Stimulated activated CD4-positive, alpha-beta T cell treated with anti-CD3 and anti-CD28 coated beads, Interleukin-12 subunit alpha, Interleukin-12 subunit beta, amount 100 ng/mL, for 24 hours (primary cell): Measurements from ENCODE around the gene VAX1.

ENCODE experiments used
- DNase-seq, 2 experiments: peaks; one replicate each; pipeline ENCODE4 v3.0.0-alpha.2; 2020; ENCODE audit warnings: low read depth in 2 of 2

VAX1 gene

DNA sequence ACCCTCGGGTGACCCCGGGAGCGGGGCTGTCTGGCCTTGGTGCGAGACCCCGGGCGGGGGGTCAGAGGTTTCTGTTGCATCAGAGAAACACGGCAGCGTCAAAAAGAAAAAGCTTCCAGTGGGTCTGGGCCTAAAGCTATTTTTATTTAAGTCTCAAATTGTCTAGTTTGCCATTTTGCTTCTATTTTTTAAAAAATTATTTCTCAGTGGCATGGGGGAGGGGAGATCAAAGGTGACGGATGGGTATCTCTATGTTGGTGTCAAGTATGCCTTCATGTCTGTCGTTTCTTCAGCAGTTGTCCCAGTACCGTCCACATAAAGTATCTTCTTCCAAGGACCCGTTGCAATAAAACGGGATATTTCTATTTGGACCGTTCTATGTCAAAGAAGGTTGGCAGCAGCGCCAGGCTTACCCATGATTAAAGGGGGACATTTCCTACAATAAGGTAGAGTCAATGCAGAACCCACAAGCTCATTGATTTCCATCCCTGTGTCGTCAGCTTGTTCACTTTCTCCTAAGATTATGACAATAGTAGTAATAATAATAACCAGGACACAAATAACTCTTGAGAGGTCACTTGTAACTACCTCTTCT is 26.0 kb upstream of the VAX1 start:
- no peak for DNase-seq

GRCh38 chr10:117163061-117163953 is 25.2 kb upstream of the VAX1 start:
- DNase-seq: no peak

- DNase-seq: no peak
Observed at GRCh38 chr10:117162093-117163060, 24.3 kb upstream of the VAX1 start.

DNA sequence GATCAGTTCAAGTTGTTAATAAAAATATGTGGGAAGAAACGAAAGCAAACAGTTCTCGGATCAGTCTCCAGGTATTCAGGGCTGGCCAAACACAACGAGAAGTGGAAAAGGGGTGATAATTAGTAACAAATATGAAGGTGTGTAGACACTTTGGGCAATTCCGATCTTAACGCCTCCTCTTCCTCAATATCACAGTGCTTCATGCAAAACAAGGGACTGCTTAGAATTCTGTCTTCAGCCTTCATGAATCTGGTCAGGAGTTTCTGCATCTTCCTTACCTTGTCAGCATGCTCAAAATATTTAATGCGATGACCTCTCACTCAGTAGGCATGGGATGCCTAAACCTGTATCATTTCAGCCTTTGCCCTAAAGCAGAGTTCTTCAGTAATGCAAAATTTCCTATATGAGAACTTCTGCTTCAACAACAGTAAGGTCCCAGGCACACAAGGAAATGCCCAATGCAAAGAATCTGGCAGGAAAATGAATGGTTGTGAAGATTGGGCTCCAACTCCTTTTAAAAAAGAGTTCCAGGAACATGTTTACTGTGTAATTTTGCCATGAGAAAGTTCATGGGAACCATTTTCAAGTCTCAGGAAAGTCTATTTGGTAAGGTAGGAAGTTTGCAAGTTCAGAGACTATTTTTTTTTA is 23.4 kb upstream of the VAX1 start:
- DNase-seq: no peak

DNA sequence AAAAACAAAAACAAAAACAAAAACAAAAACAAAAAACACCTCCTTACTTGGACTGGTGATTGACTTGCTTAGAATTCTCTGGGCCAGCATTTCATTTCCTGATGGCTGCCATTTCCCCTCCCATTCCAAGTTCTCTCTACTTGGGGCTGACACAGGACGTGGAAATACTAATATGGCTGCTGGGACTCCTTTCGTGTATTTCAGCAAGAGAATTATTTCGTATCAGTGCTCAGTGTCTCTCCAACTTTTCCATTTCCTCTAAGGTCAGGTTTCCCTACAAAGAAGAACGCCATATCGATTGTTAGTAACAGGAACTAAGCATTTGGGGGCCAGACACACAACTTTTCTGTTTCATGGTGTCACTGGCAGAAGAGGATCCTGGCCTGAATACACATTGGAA is 22.5 kb upstream of the VAX1 start:
- DNase-seq: no peak

GRCh38 chr10:117159390-117159789 is 21.3 kb upstream of the VAX1 start:
- no peak for DNase-seq

GRCh38 chr10:117158297-117158696 is 20.2 kb upstream of the VAX1 start:
- no peak for DNase-seq

DNA sequence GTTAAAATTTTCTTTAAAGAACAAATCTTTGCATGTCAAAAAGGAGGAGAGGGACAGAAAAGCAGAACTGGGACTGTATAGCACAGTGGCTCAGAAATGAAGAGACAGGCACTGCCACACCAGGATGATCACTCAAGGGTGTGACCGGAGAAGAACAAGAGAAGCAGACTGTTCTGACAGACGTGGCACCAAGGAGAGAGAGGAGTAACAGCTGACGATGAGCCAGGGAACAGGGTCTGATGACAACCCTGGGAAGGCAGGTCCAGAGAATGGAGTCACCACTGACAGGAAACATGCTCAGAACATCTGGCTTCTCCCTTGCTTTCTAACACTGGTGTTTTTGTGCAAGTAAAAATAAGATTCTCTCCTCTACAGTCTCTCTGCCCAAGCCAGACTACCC is 14.6 kb upstream of the VAX1 start:
- no peak for DNase-seq

DNA sequence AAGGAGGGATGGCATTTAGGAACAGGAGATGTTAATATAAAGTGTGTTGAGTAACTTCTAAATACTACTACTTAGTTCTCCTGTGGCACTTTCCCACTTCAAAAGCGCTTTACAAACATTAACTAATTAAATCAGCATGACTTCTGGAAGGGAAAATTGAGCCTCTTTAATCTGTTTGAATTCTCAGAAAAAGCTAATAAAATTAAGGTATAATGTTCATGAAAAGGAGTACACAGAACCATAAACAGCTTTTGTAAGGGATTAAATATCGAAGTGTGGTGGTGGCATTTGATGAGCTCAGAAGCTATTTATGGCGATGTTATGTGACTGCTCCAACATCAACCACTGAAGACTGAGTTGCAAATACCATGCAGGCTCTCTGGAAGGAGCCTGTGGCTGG is 10.2 kb upstream of the VAX1 start:
- DNase-seq: no peak

DNA sequence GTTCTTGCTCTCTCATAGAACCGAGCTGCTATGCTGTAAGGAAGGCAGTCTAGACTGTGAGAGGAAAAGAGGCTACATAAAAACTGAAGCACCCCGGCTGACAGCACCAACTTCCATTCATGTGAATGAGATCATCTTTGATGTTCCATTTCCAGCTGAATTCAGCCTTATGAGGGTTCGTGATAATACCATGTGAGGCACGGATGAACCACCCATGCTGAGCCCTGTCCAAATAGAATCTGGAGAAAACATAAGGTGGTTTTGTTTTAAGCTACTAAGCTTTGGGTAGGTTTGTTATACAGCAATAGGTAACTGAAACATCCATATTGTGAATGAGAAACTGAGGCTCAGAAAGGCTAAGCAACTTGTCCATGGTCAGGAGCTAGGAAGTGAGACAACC is 6.9 kb upstream of the VAX1 start:
- no peak for DNase-seq

DNA sequence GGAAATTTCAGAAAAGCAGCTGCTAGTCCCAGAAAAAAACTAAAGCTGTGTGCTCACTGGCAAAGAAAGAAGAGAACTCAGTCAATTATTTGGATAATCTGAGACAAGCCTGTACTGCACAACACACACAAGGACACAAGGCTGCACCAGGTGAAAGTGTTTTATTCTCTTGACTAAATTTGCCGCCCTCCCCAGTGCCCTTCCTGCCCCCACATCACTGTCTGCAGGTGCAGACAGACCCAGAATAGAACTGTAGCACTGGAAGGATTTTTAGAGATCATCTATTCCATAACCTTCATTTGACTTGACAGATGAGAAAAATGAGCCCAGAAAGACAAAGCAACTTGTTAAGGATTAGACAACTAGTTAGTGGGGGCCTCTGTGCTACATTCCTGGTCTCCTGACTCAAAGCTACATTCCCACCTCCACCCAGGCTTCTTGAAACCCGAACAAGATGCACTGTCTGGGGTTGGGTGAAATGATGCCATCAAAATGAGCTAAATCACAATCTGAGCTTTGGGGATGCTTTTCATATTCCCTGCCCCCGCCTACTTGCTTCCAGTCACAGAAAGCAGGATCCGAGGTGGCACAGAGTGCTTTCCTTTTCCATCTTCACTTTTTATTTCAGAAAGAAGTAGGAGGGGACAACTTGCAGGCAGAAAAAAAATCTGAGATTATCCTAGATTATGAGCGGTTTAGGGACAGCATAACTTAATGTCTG is 5.2 kb upstream of the VAX1 start:
- no peak for DNase-seq

GRCh38 chr10:117140525-117140902 is 2.4 kb upstream of the VAX1 start:
- DNase-seq: no peak

DNA sequence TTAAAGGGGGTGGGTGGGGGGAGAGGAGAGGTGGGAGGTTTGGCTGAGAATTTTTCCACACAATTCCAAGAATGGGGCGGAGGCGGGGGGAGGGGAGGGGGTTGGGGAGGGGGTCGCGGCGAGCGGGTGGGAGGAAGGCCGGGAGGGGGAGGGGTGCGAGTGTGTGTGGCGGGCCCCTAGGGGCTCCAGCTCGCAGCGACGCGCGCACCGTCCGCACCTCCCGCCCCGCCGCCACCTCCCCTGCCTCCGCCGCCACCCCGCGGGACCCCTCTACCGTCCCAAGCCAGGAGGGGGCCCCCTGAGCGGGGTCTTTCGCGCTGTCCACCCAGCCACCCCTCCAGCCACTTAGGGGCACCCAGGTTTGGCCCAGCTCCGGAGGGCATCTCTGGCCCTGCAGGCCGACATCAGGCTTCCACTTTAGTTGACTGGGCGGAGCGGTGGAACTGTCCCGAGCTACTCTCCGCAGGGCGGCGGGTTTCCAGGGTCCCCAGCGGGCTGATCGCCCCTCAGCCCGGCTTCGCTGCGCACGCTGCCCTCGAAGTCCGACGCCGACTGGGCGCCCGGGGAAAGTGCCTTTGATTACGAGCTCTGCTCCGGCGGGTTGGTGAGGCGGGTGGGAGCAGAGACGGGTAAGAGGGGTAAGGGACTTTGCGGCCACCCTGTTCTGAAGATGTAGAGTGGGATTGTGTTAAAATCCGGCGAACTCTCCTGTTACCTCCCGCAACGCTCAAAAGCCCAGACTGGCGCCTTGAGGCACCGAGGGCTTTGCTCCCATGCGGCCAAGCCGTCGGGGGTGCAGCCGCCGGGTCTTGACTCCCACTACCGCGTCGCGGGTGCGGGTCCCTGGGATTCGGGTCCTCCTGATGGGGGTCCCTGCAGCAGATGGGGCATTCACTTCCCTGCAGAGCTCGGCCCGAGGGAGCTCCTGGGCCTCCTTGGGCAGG is 1.8 kb upstream of the VAX1 start:
- no peak for DNase-seq

DNA sequence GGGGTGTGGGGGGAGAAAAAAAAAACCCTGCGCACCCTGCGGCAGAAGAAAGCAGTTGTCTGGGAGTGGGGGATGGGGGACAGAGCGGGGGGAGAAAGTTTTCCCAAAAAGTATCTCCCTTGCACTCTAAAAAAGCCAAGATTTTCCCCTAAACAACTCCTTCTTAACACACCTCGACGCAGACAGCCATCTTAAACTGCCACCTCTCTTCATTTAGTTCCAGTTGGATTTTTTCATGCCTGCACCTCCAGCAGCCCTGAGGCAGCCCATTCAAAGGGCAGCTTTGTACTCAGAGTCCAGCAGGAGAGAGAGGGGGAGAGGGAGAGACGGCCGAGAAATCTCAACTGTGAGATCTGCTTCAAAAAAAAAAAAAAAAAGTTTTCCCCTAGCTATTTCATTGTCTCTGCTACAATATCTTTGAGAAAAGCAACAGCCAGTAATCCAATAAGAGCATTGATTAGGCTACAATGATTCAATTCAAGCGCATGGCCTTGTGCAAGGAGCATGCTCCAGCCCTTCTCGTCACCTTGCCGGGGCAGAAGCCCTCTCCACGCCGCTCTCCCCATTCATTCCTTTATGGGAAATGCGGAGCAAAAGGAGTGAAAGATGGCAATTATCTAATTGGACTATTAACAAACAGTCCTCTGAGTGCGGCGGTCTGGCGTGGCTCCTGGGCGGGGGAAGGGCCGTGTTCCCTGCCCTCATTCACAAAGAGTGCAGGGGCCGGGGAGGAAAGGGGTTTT is 939 bp upstream of the VAX1 start:
- DNase-seq: no peak

- no peak for DNase-seq
Observed at GRCh38 chr10:117137031-117137910, 799 bp downstream of the VAX1 start.

GRCh38 chr10:117136391-117136975 is 1.6 kb downstream of the VAX1 start:
- DNase-seq: no peak

GRCh38 chr10:117135480-117136140 is 2.5 kb downstream of the VAX1 start:
- no peak for DNase-seq
